HK-2 (cell line): Measurements from ENCODE around the gene NXPH2.
"Not testable (repeated sequence)": the region's sequence is repeated elsewhere in the genome, so short reads cannot be mapped to it uniquely, and the experiment has no call there.

Source experiments
- DNase-seq: peaks from one replicate; pipeline ENCODE4 v3.0.0-alpha.2; 2018; ENCODE audit not compliant: unreplicated experiment

Gene NXPH2

GRCh38 chr2:138757384-138757783 is 22.8 kb downstream of the NXPH2 start:
- no peak for DNase-seq

- no peak for DNase-seq
Observed at GRCh38 chr2:138752197-138752956, 27.8 kb downstream of the NXPH2 start.

GRCh38 chr2:138744713-138745112 is 35.5 kb downstream of the NXPH2 start:
- DNase-seq, result no peak

GRCh38 chr2:138742441-138743057 is 37.6 kb downstream of the NXPH2 start:
- DNase-seq, result no peak

- no peak for DNase-seq
Observed at GRCh38 chr2:138741851-138742250, 38.3 kb downstream of the NXPH2 start.

- not testable (repeated sequence) for DNase-seq
Observed at GRCh38 chr2:138737009-138737554, 43.1 kb downstream of the NXPH2 start.

- no peak for DNase-seq
Observed at GRCh38 chr2:138732651-138733050, 47.5 kb downstream of the NXPH2 start.

GRCh38 chr2:138730497-138731030 is 49.6 kb downstream of the NXPH2 start:
- no peak for DNase-seq

- DNase-seq, result no peak
Observed at GRCh38 chr2:138727956-138728355, 52.2 kb downstream of the NXPH2 start.

GRCh38 chr2:138726681-138727080 is 53.5 kb downstream of the NXPH2 start:
- DNase-seq, result no peak

- no peak for DNase-seq
Observed at GRCh38 chr2:138724729-138725459, 55.3 kb downstream of the NXPH2 start.

GRCh38 chr2:138724327-138724726 is 55.9 kb downstream of the NXPH2 start:
- DNase-seq, result no peak

- DNase-seq, result no peak
Observed at GRCh38 chr2:138723196-138723987, 56.8 kb downstream of the NXPH2 start.

- peak; percentile 15 for DNase-seq
Observed at GRCh38 chr2:138722316-138722715, 57.9 kb downstream of the NXPH2 start.

GRCh38 chr2:138720035-138720838 is 60.0 kb downstream of the NXPH2 start:
- no peak for DNase-seq

GRCh38 chr2:138718405-138718804 is 61.8 kb downstream of the NXPH2 start:
- no peak for DNase-seq

- no peak for DNase-seq
Observed at GRCh38 chr2:138716183-138716582, 64.0 kb downstream of the NXPH2 start.

- DNase-seq, result no peak
Observed at GRCh38 chr2:138713504-138713903, 66.7 kb downstream of the NXPH2 start.

GRCh38 chr2:138713069-138713496 is 67.1 kb downstream of the NXPH2 start:
- no peak for DNase-seq

- peak; percentile 7 for DNase-seq
Observed at GRCh38 chr2:138712212-138712979, 67.8 kb downstream of the NXPH2 start.
